AG09309 (cell line): Measurements from ENCODE around the gene GRB10.

Experiments
- DNase-seq: peaks from one replicate; pipeline ENCODE4 v3.0.0-alpha.2; 2010; ENCODE audit warnings: low read depth
- H3K4me3 ChIP-seq: 2 replicates; pipeline ENCODE4 v1.5.1; 2011; ENCODE audit warnings: mild to moderate bottlenecking, low read depth, low read length, moderate library complexity; ENCODE audit not compliant: control insufficient read depth
- TF ChIP-seq, protein P1 (sequence below): IDR thresholded peaks from 2 replicates; pipeline ENCODE4 v1.5.1; 2011; ENCODE audit warnings: mild to moderate bottlenecking, low read depth, low read length, inconsistent platforms; ENCODE audit not compliant: insufficient read depth, control insufficient read depth; ENCODE audit errors: missing control alignments

Gene GRB10

DNA sequence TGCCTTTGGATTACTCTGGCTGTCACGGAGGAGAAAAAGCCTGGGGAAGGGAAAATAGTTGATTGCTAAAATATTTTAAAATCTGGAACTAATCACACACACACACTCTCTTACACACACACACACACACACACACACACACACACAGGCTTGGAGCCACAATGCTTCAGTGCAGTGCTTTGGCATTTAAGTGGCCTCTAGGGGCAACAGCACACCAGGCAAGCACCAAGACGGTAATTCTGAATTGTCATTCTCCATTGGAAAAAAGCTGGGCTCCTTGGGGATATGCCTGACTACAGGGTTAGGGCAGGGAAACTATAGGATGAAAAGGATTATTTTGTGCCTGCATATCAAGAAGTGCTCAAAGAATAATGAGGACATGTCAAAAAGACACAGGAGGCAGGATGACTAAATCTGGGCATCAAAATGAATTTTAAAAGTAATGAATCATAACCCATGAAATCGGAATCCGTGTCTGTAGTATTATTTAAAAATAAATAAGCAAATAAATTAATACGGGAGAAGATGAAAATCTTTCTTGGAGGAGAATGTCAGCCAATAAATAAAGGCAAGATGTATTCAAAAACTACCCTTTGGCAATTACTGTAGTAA, 187.1 kb downstream of the GRB10 start:
- TF ChIP-seq, protein P1, sequence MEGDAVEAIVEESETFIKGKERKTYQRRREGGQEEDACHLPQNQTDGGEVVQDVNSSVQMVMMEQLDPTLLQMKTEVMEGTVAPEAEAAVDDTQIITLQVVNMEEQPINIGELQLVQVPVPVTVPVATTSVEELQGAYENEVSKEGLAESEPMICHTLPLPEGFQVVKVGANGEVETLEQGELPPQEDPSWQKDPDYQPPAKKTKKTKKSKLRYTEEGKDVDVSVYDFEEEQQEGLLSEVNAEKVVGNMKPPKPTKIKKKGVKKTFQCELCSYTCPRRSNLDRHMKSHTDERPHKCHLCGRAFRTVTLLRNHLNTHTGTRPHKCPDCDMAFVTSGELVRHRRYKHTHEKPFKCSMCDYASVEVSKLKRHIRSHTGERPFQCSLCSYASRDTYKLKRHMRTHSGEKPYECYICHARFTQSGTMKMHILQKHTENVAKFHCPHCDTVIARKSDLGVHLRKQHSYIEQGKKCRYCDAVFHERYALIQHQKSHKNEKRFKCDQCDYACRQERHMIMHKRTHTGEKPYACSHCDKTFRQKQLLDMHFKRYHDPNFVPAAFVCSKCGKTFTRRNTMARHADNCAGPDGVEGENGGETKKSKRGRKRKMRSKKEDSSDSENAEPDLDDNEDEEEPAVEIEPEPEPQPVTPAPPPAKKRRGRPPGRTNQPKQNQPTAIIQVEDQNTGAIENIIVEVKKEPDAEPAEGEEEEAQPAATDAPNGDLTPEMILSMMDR, result peak; percentile 61
- DNase-seq, result peak; percentile 13
- no peak overlapping the region for H3K4me3 ChIP-seq

DNA sequence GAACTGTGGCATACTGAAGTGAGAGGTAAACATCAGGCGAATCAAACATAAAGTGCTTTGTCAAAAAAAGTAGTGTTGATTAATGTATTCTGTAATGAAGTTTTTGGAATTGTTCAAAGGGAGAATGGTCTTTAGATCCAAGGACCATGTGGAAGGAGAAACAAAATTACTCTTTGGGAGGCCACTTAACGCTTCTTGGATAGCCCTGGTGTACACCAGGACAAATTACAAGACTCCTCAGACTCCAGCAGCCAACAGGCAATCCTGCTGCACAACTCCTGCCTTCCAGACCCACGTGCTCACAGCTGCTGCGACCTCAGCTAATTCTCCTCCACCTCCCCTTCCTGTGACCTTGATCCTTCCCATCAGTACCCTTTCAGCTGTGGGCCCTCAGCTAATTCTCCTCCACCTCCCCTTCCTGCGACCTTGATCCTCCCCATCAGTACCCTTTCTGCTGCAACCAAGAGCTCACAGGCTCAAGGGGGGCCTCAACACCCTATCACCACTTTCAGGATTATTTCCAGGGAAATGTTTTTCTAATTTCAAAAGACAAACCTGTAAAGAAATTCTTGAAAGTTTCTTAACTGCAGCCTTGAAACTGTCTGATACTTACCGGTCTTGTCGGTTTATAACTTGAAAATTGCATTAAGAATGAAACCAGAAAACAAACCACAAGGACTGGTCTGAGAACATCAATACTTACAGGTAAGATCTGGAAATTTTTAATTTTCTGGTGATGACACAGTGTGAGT, 187.8 kb downstream of the GRB10 start:
- TF ChIP-seq, protein P1, result no peak
- DNase-seq, result no peak
- no peak overlapping the region for H3K4me3 ChIP-seq

DNA sequence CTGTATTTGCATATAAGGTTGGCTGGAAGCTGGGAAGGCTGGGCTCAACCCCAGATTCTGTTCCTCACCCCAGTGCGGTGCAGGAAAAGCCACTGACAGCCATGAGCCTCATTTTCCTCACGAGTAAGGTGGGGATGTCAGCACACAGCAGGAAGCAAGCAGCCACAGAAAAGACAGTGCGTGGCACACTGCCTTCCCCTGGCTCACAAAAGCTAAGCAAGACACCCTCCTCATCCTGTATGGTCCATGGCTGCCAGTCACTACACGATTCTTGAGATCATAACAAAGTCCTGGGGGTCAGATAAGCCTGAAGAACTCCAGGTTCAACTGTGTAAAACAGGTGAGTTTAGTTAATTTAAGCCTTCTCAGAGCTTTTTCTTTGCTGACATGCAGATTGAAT, 188.6 kb downstream of the GRB10 start:
- no peak for DNase-seq
- TF ChIP-seq, protein P1, result no peak
- H3K4me3 ChIP-seq, result no peak overlapping the region

DNA sequence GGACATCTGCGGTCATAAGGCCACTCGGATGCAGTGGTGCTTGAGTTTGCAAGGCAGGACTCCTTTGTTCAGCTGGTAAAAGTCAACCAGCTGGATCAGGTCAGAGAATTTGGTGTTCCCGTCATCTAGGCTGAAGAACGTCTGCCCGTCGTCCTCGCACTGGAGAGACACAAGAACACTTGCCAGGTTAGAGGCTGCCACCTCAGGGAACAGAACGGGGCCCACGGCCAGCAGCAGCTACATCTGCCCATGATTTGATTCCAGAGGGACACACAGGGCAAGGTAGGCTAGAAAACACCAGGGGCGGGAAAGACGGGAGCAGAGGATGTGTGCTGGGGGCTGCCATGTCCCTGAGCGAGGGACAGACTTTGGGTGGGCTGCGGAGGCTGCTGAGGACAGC, 189.8 kb downstream of the GRB10 start:
- TF ChIP-seq, protein P1, result no peak
- no peak overlapping the region for H3K4me3 ChIP-seq
- no peak for DNase-seq

DNA sequence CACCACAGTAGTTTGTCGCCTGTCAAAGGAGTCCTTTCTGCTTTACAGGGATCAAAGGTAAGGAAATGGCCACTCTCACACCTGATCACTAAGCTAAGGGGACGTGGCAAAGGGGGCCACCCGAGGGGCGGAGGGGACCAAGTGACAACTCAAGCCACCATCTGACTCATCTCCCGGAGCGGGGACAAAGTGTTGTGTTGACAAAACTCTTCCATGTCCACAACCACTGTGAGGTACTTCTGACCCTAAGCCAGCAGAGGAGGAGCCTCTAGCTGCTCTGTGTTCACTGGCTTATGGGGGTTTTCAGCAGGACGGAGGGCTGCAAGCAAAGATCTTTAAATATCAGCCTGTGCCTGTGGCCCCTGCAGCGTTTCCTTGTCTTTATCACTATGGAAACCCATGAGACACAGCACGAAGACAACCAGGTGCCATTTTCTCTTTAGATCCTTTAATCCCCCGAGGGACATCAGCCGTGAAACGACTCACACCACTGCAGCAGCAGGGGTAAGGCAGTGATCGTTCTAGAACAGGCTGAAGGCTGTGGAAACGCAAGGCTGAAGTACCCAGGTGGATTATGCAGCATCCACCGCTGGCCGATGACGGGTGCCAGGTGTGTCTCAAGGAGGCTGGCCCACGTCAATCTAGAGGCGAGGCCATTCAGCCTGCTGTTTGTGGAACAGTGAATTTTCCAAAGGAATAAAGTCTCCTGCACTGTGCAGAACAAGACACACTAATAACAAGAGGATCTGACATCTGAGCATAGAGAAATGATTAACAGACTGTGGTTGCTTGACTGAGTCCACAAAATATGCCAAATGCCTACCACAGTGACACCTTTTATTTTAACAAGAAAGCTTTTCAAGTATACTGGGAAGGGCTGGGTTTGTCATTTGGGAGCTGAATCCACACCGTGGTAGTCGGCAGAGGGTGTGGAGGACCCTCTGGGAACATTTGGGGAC, 190.9 kb downstream of the GRB10 start:
- DNase-seq, result no peak

DNA sequence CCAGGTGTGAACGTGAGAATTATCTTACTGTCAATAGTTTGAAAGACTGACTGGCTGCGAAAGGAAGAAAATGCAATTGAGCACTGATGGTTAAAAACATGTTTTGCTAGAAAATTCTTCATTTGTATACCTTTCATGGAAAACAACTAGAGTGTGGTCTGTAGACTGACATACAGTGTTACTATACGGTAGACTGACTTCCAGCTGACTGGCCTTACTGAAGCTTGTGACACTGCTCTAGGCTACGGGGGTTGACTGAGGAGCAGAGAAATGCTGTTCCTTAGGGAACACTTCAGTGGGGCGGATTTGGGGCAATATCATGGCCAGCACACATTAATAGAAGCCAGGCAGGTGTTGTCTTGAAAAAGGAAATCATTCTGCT, 191.6 kb downstream of the GRB10 start:
- H3K4me3 ChIP-seq, result no peak overlapping the region

More for the DNA sequence above, 190.9 kb downstream of the GRB10 start:
- TF ChIP-seq, protein P1, result no peak
- H3K4me3 ChIP-seq, result no peak overlapping the region

More for the DNA sequence above, 191.6 kb downstream of the GRB10 start:
- TF ChIP-seq, protein P1, result no peak
- no peak for DNase-seq
